ENCODE results near the gene ZNF544.

DNA sequence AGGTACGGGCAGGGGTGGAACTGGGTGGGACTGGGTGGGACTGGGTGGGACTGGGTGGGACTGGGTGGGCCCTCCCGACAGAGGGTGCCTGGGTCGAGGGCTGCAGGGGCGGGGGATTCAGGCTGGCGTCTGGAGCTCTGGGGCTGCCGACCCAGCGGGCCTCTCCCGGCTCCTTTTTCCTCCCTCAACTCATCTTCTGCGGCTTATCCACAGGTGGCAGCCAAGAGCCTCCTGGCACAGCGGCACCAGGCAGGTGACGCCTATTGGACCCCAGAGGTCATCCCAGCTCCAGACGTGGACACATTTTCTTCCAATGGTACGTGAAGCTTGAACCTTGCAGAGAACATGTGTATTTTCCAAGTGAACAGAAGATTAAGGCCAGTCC is 533 bp downstream of the ZNF544 start:
- no peak for TF ChIP-seq OSR1 (CRISPR knock-in tag; IDR thresholded peaks at IDR 0.05)
- TF ChIP-seq TCF4 (CRISPR knock-in tag; IDR thresholded peaks at IDR 0.05; ENCODE audit: borderline replicate concordance): no peak
- no peak for TF ChIP-seq ZFP3 (CRISPR knock-in tag; IDR thresholded peaks at IDR 0.05)
- TF ChIP-seq, protein P1, sequence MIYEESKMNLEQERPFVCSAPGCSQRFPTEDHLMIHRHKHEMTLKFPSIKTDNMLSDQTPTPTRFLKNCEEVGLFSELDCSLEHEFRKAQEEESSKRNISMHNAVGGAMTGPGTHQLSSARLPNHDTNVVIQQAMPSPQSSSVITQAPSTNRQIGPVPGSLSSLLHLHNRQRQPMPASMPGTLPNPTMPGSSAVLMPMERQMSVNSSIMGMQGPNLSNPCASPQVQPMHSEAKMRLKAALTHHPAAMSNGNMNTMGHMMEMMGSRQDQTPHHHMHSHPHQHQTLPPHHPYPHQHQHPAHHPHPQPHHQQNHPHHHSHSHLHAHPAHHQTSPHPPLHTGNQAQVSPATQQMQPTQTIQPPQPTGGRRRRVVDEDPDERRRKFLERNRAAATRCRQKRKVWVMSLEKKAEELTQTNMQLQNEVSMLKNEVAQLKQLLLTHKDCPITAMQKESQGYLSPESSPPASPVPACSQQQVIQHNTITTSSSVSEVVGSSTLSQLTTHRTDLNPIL (CRISPR knock-in tag; IDR thresholded peaks at IDR 0.05; ENCODE audit: low read depth): no peak
- no peak for TF ChIP-seq ZNF70 (CRISPR knock-in tag; IDR thresholded peaks at IDR 0.05)
- TF ChIP-seq ARNTL (CRISPR knock-in tag; IDR thresholded peaks at IDR 0.05; ENCODE audit: borderline replicate concordance, low read depth): no peak
- TF ChIP-seq, protein P2, sequence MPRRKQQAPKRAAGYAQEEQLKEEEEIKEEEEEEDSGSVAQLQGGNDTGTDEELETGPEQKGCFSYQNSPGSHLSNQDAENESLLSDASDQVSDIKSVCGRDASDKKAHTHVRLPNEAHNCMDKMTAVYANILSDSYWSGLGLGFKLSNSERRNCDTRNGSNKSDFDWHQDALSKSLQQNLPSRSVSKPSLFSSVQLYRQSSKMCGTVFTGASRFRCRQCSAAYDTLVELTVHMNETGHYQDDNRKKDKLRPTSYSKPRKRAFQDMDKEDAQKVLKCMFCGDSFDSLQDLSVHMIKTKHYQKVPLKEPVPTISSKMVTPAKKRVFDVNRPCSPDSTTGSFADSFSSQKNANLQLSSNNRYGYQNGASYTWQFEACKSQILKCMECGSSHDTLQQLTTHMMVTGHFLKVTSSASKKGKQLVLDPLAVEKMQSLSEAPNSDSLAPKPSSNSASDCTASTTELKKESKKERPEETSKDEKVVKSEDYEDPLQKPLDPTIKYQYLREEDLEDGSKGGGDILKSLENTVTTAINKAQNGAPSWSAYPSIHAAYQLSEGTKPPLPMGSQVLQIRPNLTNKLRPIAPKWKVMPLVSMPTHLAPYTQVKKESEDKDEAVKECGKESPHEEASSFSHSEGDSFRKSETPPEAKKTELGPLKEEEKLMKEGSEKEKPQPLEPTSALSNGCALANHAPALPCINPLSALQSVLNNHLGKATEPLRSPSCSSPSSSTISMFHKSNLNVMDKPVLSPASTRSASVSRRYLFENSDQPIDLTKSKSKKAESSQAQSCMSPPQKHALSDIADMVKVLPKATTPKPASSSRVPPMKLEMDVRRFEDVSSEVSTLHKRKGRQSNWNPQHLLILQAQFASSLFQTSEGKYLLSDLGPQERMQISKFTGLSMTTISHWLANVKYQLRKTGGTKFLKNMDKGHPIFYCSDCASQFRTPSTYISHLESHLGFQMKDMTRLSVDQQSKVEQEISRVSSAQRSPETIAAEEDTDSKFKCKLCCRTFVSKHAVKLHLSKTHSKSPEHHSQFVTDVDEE (CRISPR knock-in tag; IDR thresholded peaks at IDR 0.05): no peak
- no peak for TF ChIP-seq CSDC2 (CRISPR knock-in tag; IDR thresholded peaks at IDR 0.05)
- TF ChIP-seq ZFP30 (CRISPR knock-in tag; IDR thresholded peaks at IDR 0.05): no peak
- TF ChIP-seq, protein P3, sequence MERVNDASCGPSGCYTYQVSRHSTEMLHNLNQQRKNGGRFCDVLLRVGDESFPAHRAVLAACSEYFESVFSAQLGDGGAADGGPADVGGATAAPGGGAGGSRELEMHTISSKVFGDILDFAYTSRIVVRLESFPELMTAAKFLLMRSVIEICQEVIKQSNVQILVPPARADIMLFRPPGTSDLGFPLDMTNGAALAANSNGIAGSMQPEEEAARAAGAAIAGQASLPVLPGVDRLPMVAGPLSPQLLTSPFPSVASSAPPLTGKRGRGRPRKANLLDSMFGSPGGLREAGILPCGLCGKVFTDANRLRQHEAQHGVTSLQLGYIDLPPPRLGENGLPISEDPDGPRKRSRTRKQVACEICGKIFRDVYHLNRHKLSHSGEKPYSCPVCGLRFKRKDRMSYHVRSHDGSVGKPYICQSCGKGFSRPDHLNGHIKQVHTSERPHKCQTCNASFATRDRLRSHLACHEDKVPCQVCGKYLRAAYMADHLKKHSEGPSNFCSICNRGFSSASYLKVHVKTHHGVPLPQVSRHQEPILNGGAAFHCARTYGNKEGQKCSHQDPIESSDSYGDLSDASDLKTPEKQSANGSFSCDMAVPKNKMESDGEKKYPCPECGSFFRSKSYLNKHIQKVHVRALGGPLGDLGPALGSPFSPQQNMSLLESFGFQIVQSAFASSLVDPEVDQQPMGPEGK (CRISPR knock-in tag; IDR thresholded peaks at IDR 0.05; ENCODE audit: borderline replicate concordance): no peak
- no peak for TF ChIP-seq ISL1 (CRISPR knock-in tag; IDR thresholded peaks at IDR 0.05)

Measured in SK-N-SH treated with all-trans-retinoic acid at 6 μM for 48 hours (cell line).